Measurements from ENCODE around the gene ACTA1. TPM values are rescaled to one million over a fixed set of nuclear protein-coding genes. Genes with fewer than 3 reads are reported as not detected.

Gene ACTA1
- polyA plus RNA-seq, 2 of the 4 experiments (the other 2 are of a cell fraction) = 0.16 to 0.25 TPM

- Histone ChIP-seq H3K9me3 (no peaks in the 10 kb centered on the region), H3K4me1 (no peaks in the 10 kb centered on the region), H3K27ac (no peak overlapping the region), H3K4me3 (no peak overlapping the region), H3K4me2 (no peak overlapping the region)
- TF ChIP-seq MAFK (IDR thresholded peaks at IDR 0.05; ENCODE audit: partially characterized antibody) = no peak
- no peak for TF ChIP-seq JUNB (IDR thresholded peaks at IDR 0.05)
- no peak for TF ChIP-seq ELK1 (IDR thresholded peaks at IDR 0.05; ENCODE audit: low read depth, low read length)
- no peak for TF ChIP-seq ZSCAN20 (CRISPR knock-in tag; IDR thresholded peaks at IDR 0.05)
- no peak for TF ChIP-seq SREBF2 (IDR thresholded peaks at IDR 0.05)
- no peak for TF ChIP-seq HOXB5 (CRISPR knock-in tag; IDR thresholded peaks at IDR 0.05)
- TF ChIP-seq BCL3 (IDR thresholded peaks at IDR 0.05) = no peak
- no peak for TF ChIP-seq ATOH8 (CRISPR knock-in tag; IDR thresholded peaks at IDR 0.05; ENCODE audit: low read depth)
- no peak for FAIRE-seq
- CTCF ChIA-PET = interaction anchor here (1.6 kb wide), 1 partner anchor 198 kb away, joined by 5 read pairs; no protein-coding TSS in a partner anchor
- POLR2A ChIA-PET = no interaction called here
- no peak for DNase-seq (ENCODE audit: low read depth in 1 of 2, low spot score in 1 of 2)
- no peak for ATAC-seq
- WGBS (ENCODE audit: missing lambda C conversion rate) = 89% methylated on average over 3 of the region's 3 CpGs
Observed at GRCh38 chr1:229456016-229456415, 22.1 kb upstream of the ACTA1 start.

- Histone ChIP-seq H3K4me2 (no peak overlapping the region), H3K4me1 (no peaks in the 10 kb centered on the region), H3K4me3 (no peak overlapping the region), H3K9me3 (no peaks in the 10 kb centered on the region), H3K27ac (no peak overlapping the region)
- TF ChIP-seq MAFK (IDR thresholded peaks at IDR 0.05; ENCODE audit: partially characterized antibody) (peak; percentile 52), JUNB (IDR thresholded peaks at IDR 0.05) (no peak), RFX5 (IDR thresholded peaks at IDR 0.05) (no peak)
- no peak for DNase-seq (ENCODE audit: low read depth in 1 of 2, low spot score in 1 of 2)
- WGBS (ENCODE audit: missing lambda C conversion rate) = 91% methylated on average over 4 of the region's 4 CpGs
- ChIA-PET POLR2A (no interaction called here), CTCF (interaction anchor here (0.6 to 4.8 kb wide), 10 partner anchors 10 to 532 kb away, joined by 3 to 48 read pairs (median 6); partner anchors contain the start of gene CCSAP)
- FAIRE-seq = no peak
- ATAC-seq = no peak
Observed at GRCh38 chr1:229454056-229454455, 20.2 kb upstream of the ACTA1 start.

GRCh38 chr1:229452956-229453801 lies 19.3 kb upstream of the ACTA1 start:
- CTCF ChIA-PET = interaction anchor here (0.6 to 4.8 kb wide), 22 partner anchors 9 to 789 kb away, joined by 3 to 48 read pairs (median 4); partner anchors contain the start of gene CCSAP
- Histone ChIP-seq H3K4me1 (no peaks in the 10 kb centered on the region), H3K27ac (no peak overlapping the region), H3K4me3 (no peak overlapping the region), H3K9me3 (no peaks in the 10 kb centered on the region), H3K4me2 (no peak overlapping the region)
- POLR2A ChIA-PET = no interaction called here
- DNase-seq (ENCODE audit: low read depth in 1 of 2, low spot score in 1 of 2) (peak in 1 of 2 experiments; percentile 63), FAIRE-seq (peak; percentile 68), ATAC-seq (peak; percentile 80 to 85)
- 78% methylated on average over 5 of the region's 5 CpGs for WGBS (ENCODE audit: missing lambda C conversion rate)
- no peak for TF ChIP-seq MAFK (IDR thresholded peaks at IDR 0.05; ENCODE audit: partially characterized antibody)
- TF ChIP-seq ZSCAN20 (CRISPR knock-in tag; IDR thresholded peaks at IDR 0.05) = no peak
- peak; percentile 68 to 76; a peak in 4 of 5 replicates for TF ChIP-seq RAD21 (conservative IDR thresholded peaks at IDR 0.05 in 1 of 2, IDR thresholded peaks at IDR 0.05 in 1 of 2)
- TF ChIP-seq POLR2A (IDR thresholded peaks at IDR 0.05; ENCODE audit: low read length) = no peak
- no peak for TF ChIP-seq FOSL2 (IDR thresholded peaks at IDR 0.05)
- no peak for TF ChIP-seq FOSL2 (CRISPR knock-in tag; IDR thresholded peaks at IDR 0.05)
- peak; percentile 75 for TF ChIP-seq SMC3 (IDR thresholded peaks at IDR 0.05)
- TF ChIP-seq MAZ (IDR thresholded peaks at IDR 0.05; ENCODE audit: borderline replicate concordance, low read depth, low read length) = no peak
- peak; percentile 73 for TF ChIP-seq CTCF (IDR thresholded peaks at IDR 0.05)
- no peak for TF ChIP-seq EHMT2 (IDR thresholded peaks at IDR 0.05; ENCODE audit: low read depth)
